Activated effector memory CD4-positive, alpha-beta T cell treated with Interleukin-2 at 50 U/mL for 16 hours (primary cell): ENCODE results near the gene PPY.
"Not testable (repeated sequence)": the region's sequence is repeated elsewhere in the genome, so short reads cannot be mapped to it uniquely, and the experiment has no call there.

Experiments used
- DNase-seq: peaks from one replicate; pipeline ENCODE4 v3.0.0-alpha.2; 2020

PPY gene

GRCh38 chr17:43901861-43902589 is 40.3 kb downstream of the PPY start:
- DNase-seq: no peak

- no peak for DNase-seq
Observed at GRCh38 chr17:43900858-43901754, 41.2 kb downstream of the PPY start.

- peak; percentile 62 for DNase-seq
Observed at GRCh38 chr17:43900183-43900857, 42.0 kb downstream of the PPY start.

GRCh38 chr17:43898446-43898845 is 43.8 kb downstream of the PPY start:
- no peak for DNase-seq

GRCh38 chr17:43897831-43898230 is 44.4 kb downstream of the PPY start:
- DNase-seq: no peak

GRCh38 chr17:43894494-43894893 is 47.8 kb downstream of the PPY start:
- DNase-seq: not testable (repeated sequence)

- no peak for DNase-seq
Observed at GRCh38 chr17:43892647-43892952, 49.7 kb downstream of the PPY start.

- no peak for DNase-seq
Observed at GRCh38 chr17:43891851-43892646, 50.2 kb downstream of the PPY start.
